K562 (cell line): ENCODE results near the gene PKLR. TPM values are rescaled to one million over a fixed set of nuclear protein-coding genes. Genes with fewer than 3 reads are reported as not detected.

Source experiments
- ARHGAP35 ChIP-seq: fragments of 450-650 bp; IDR thresholded peaks from 2 replicates; pipeline ENCODE4 v1.6.1; 2018; ENCODE audit not compliant: partially characterized antibody
- ATF3 ChIP-seq, 2 experiments: fragments of 450-650 bp in 1 of 2; sonication (generic) in 1 of 2; formaldehyde crosslinking in 1 of 2; IDR thresholded peaks in 1 of 2; conservative IDR thresholded peaks in 1 of 2; 2 replicates each; pipeline versions ENCODE4 v1.6.1 to v1.8.1; 2016 to 2023; ENCODE audit warnings: mild to moderate bottlenecking in 2 of 2, moderate library complexity in 2 of 2, inconsistent platforms in 1 of 2, missing genetic modification reagents in 1 of 2
- E4F1 ChIP-seq: fragments of 250-450 bp; sonication (Bioruptor Pico); IDR thresholded peaks from 2 replicates; pipeline ENCODE4 v1.5.0; 2021; ENCODE audit warnings: mild to moderate bottlenecking, borderline replicate concordance
- HDAC8 ChIP-seq: fragments of 450-650 bp; IDR thresholded peaks from 2 replicates; pipeline ENCODE4 v1.6.1; 2016; ENCODE audit warnings: mild to moderate bottlenecking, missing genetic modification characterization, moderate library complexity, missing compliant biosample characterization
- HLTF ChIP-seq: fragments of 450-650 bp; IDR thresholded peaks from 2 replicates; pipeline ENCODE4 v1.6.1; 2016
- HMGN3 ChIP-seq: IDR thresholded peaks from 2 replicates; pipeline ENCODE4 v1.6.1; 2011; ENCODE audit warnings: borderline replicate concordance, low read depth, mild to moderate bottlenecking, mixed read lengths, low read length; ENCODE audit not compliant: insufficient read length; ENCODE audit errors: extremely low read depth
- IFI16 ChIP-seq: fragments of 250-450 bp; sonication (Bioruptor Pico); IDR thresholded peaks from 2 replicates; pipeline ENCODE4 v2.1.2; 2022; ENCODE audit warnings: mild to moderate bottlenecking, inconsistent platforms
- MYNN ChIP-seq, 2 experiments: sonication (generic); formaldehyde crosslinking in 1 of 2; IDR thresholded peaks; 2 replicates each; pipeline versions ENCODE4 v1.5.0 to v1.6.1; 2016 to 2020; ENCODE audit warnings: antibody characterized with exemption in 1 of 2, missing genetic modification reagents in 1 of 2
- NFATC3 ChIP-seq: fragments of 450-650 bp; IDR thresholded peaks from 2 replicates; pipeline ENCODE4 v1.6.1; 2017; ENCODE audit warnings: mild to moderate bottlenecking
- NR4A1 ChIP-seq, 2 experiments: fragments of 250-450 bp in 1 of 2; fragments of 450-650 bp in 1 of 2; sonication (Bioruptor Pico) in 1 of 2; IDR thresholded peaks; 2 replicates each; pipeline versions ENCODE4 v1.4.0 to v1.6.1; 2016 to 2020; ENCODE audit warnings: mild to moderate bottlenecking in 2 of 2, missing compliant biosample characterization in 1 of 2, missing genetic modification characterization in 1 of 2, moderate library complexity in 1 of 2
- PHF21A ChIP-seq: fragments of 450-650 bp; IDR thresholded peaks from 2 replicates; pipeline ENCODE4 v1.6.1; 2017; ENCODE audit warnings: low read depth, borderline replicate concordance
- POLR2B ChIP-seq: fragments of 450-650 bp; IDR thresholded peaks from 2 replicates; pipeline ENCODE4 v1.6.1; 2018; ENCODE audit warnings: low read depth; ENCODE audit not compliant: partially characterized antibody
- POLR3A ChIP-seq: IDR thresholded peaks from 2 replicates; pipeline ENCODE4 v1.6.1; 2011; ENCODE audit warnings: borderline replicate concordance, mild to moderate bottlenecking, moderate library complexity; ENCODE audit not compliant: insufficient read length, insufficient read depth; ENCODE audit errors: extremely low read depth
- RBM15 ChIP-seq: fragments of 200-400 bp; formaldehyde crosslinking; IDR thresholded peaks from 2 replicates; pipeline ENCODE4 v1.6.1; 2018; ENCODE audit warnings: mild to moderate bottlenecking, low read length, moderate library complexity; ENCODE audit not compliant: insufficient read depth
- SAP30 ChIP-seq: fragments of 200-600 bp; sonication (generic); IDR thresholded peaks from 2 replicates; pipeline ENCODE4 v1.6.1; 2012; ENCODE audit warnings: borderline replicate concordance, low read depth, mild to moderate bottlenecking, moderate library complexity, low read length, control low read depth, inconsistent platforms; ENCODE audit not compliant: insufficient read depth, poor library complexity, severe bottlenecking
- SMAD2 ChIP-seq: fragments of 150-350 bp; IDR thresholded peaks from 2 replicates; pipeline ENCODE4 v1.6.1; 2014; ENCODE audit warnings: low read depth, mild to moderate bottlenecking, low read length
- SOX6 ChIP-seq: fragments of 450-650 bp; IDR thresholded peaks from 2 replicates; pipeline ENCODE4 v1.6.1; 2014; ENCODE audit warnings: mild to moderate bottlenecking
- ZFP1 ChIP-seq: fragments of 450-650 bp; formaldehyde crosslinking; IDR thresholded peaks from 2 replicates; pipeline ENCODE4 v1.4.0; 2020; ENCODE audit warnings: mild to moderate bottlenecking, mixed read lengths
- ZNF165 ChIP-seq: fragments of 250-450 bp; sonication (Bioruptor Pico); IDR thresholded peaks from 2 replicates; pipeline ENCODE4 v1.4.0; 2020; ENCODE audit warnings: borderline replicate concordance
- ZNF197 ChIP-seq: fragments of 200-800 bp; sonication (Bioruptor generic); IDR thresholded peaks from 2 replicates; pipeline ENCODE4 v1.6.1; 2016; ENCODE audit warnings: low read depth, missing genetic modification characterization, missing compliant biosample characterization
- ZNF239 ChIP-seq: fragments of 250-450 bp; sonication (Bioruptor Pico); IDR thresholded peaks from 2 replicates; pipeline ENCODE4 v1.4.0; 2020; ENCODE audit warnings: mild to moderate bottlenecking
- ZNF431 ChIP-seq: sonication (generic); formaldehyde crosslinking; IDR thresholded peaks from 2 replicates; pipeline ENCODE4 v1.8.0; 2022; ENCODE audit warnings: mild to moderate bottlenecking, missing genetic modification reagents
- ZNF589 ChIP-seq: fragments of 200-800 bp; sonication (Bioruptor generic); IDR thresholded peaks from 2 replicates; pipeline ENCODE4 v1.6.1; 2016; ENCODE audit warnings: low read depth, missing genetic modification characterization, missing compliant biosample characterization
- ZNF644 ChIP-seq: fragments of 200-800 bp; sonication (Bioruptor generic); IDR thresholded peaks from 2 replicates; pipeline ENCODE4 v1.6.1; 2016; ENCODE audit warnings: low read depth, missing genetic modification characterization, missing compliant biosample characterization
- ZNF695 ChIP-seq: fragments of 450-650 bp; formaldehyde crosslinking; IDR thresholded peaks from 2 replicates; pipeline ENCODE4 v1.4.0; 2020; ENCODE audit warnings: mild to moderate bottlenecking, moderate library complexity
- ZNF699 ChIP-seq: fragments of 250-450 bp; sonication (Bioruptor Pico); IDR thresholded peaks from 2 replicates; pipeline ENCODE4 v1.8.0; 2021; ENCODE audit warnings: mild to moderate bottlenecking, moderate library complexity; ENCODE audit not compliant: insufficient replicate concordance
- ZSCAN29 ChIP-seq: fragments of 450-650 bp; IDR thresholded peaks from 2 replicates; pipeline ENCODE4 v1.6.1; 2017
- polyA plus RNA-seq, 8 experiments: library from polyadenylated mRNA; depleted of rRNA in 4 of 8; stranded (reverse) in 5 of 8; unstranded in 3 of 8; fragments of >200 nt; fragmentation: Nextera tagmentation in 2 of 8; fragmentation: Illumina TruSeq in 1 of 8; extraction: Ambion mirVana in 2 of 8; extraction: Trizol in 1 of 8; gene quantifications; 2 replicates each; pipeline versions ENCODE4 v1.2.1 to v1.2.3, GENCODE V29; 2011 to 2014; ENCODE audit warnings: inconsistent platforms in 1 of 8, missing spikeins in 1 of 8
- total RNA-seq, 7 experiments: library from RNA; depleted of rRNA in 6 of 7; stranded (reverse); fragments of >200 nt in 6 of 7; fragmentation: Illumina TruSeq in 2 of 7; extraction: Trizol in 2 of 7; gene quantifications; 2 replicates each; pipeline versions ENCODE4 v1.2.1 to v1.2.3, GENCODE V29; 2011 to 2021; ENCODE audit warnings: low replicate concordance in 1 of 7

The PKLR gene
- total and polyA plus RNA-seq, 9 of the 15 experiments (the other 6 are each of a cell fraction or from before 2014, with no cell fraction given) = 10.7 to 78.4 (median 38.2) TPM

- TF ChIP-seq E4F1 (CRISPR knock-in tag) (peak; percentile 84; the same call in 1 of the 2 replicates), HDAC8 (tag) (peak; percentile 98), ZNF699 (CRISPR knock-in tag) (peak; percentile 32), ZSCAN29 (no peak), ZNF239 (peak; percentile 91), ATF3 (IDR thresholded peaks at IDR 0.05) (no peak), ATF3 (CRISPR knock-in tag; conservative IDR thresholded peaks at IDR 0.05) (no peak), ZNF431 (no peak), SAP30 (no peak), RBM15 (no peak), MYNN (IDR thresholded peaks at IDR 0.05) (no peak), MYNN (CRISPR knock-in tag; IDR thresholded peaks at IDR 0.05) (no peak), NR4A1 (CRISPR knock-in tag; IDR thresholded peaks at IDR 0.05) (peak; percentile 98), NR4A1 (tag; IDR thresholded peaks at IDR 0.05) (peak; percentile 99), SMAD2 (no peak), ZNF644 (tag) (peak; percentile 98), PHF21A (no peak), ZNF695 (CRISPR knock-in tag) (no peak), IFI16 (peak; percentile 89), HLTF (no peak), HMGN3 (no peak), ZNF589 (CRISPR knock-in tag) (peak; percentile 90), ZFP1 (peak; percentile 72; the same call in 1 of the 2 replicates), POLR3A (no peak), ZNF165 (CRISPR knock-in tag) (peak; percentile 93), SOX6 (no peak), POLR2B (no peak), ARHGAP35 (no peak), NFATC3 (no peak), ZNF197 (CRISPR knock-in tag) (peak; percentile 94)
These were observed 6.1 kb upstream of the PKLR start (continued) for GRCh38 chr1:155307247-155307740.
